CD4-positive, alpha-beta T cell treated with Interferon gamma for 1 hour (primary cell): ENCODE measurements around the gene PPP1R15A.
"Not testable (repeated sequence)": the region's sequence is repeated elsewhere in the genome, so short reads cannot be mapped to it uniquely, and the experiment has no call there.

ENCODE experiments used
- DNase-seq: peaks from one replicate; pipeline ENCODE4 v3.0.0-alpha.2; 2020

Gene PPP1R15A

DNA sequence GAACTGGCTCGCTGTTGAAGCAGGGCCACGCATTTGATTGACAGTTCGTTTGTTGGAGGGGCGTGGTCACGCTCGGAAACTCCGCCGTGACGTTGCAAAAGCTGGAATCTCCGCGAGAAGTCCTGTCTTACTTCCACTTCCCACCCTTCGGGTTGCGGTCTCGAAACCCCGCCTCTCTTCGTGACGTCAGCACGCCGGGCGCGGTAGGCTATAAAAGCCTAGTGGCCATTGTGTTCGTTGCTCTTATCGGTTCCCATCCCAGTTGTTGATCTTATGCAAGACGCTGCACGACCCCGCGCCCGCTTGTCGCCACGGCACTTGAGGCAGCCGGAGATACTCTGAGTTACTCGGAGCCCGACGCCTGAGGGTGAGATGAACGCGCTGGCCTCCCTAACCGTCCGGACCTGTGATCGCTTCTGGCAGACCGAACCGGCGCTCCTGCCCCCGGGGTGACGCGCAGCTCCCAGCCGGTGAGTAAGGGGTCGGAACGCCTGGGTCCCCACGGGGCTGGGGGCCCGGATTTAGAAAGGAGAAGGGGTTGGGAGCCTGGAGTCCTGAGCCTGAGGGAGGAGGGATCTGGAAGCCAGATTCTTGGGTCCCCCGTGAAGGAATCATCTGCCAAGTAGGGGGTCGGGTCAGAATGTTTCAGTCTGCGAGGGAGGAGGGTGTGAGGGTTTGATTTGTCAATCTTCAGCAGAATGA is at the start of gene PPP1R15A:
PPP1R15A (plus strand) TSS at position 240 of the 702 bp plus-strand sequence. CDS start 813 bp downstream, outside the sequence.
- DNase-seq: peak; percentile 98

DNA sequence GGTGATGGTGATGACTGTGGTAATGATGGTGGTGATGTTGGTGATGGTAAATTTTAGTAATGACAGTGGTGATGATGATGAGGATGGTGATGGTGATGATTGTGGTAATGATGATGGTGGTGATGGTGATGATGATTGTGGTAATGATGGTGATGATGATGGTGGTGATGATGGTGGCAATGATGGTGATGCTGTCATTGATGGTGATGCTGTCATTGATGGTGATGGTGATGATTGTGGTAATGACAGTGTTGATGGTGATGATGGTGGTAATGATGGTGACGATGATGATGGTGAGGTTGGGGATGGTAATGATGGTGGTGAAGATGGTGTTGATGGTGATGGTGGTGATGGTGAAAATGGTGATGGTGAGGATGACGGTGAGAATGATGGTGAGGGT is 49.7 kb upstream of the PPP1R15A start:
- no peak for DNase-seq

DNA sequence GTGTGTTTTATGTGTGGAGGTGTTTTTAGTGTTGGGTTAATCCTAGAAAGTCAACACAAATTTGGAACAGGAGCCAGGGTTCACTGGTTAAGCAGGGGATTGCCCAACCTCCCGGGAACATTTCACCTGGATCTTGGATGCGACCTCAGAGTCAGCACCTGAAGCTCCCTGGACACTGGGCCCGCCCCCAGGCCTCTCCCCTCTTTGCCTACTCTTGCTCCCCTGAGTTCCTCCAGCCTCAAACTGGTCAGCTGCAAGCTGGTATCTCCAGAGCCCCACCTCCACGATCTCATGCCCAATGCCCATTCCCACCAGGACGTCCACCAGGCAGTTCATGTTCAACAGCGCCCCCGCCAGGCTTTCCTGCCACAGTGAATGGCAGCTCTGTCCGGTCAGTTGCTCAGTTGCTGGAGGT is 45.6 kb upstream of the PPP1R15A start:
- no peak for DNase-seq

DNA sequence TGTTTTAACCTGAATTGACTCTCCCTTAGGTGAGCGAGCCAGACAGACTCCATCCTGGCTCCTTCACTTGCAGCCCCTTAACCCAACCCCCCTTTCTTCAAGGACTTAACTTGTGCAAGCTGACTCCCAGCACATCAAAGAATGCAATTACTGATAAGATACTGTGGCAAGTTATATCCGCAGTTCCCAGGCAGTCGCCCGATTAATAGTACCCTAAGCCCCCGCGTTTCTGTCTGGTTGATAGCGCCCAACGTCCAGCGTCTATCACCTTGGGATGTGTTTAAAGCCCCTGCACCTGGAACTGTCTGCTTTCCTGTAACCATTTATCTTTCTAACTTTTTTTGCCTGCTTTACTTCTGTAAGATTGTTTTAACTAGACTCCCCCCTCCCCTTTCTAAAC is 42.1 kb upstream of the PPP1R15A start:
- no peak for DNase-seq

DNA sequence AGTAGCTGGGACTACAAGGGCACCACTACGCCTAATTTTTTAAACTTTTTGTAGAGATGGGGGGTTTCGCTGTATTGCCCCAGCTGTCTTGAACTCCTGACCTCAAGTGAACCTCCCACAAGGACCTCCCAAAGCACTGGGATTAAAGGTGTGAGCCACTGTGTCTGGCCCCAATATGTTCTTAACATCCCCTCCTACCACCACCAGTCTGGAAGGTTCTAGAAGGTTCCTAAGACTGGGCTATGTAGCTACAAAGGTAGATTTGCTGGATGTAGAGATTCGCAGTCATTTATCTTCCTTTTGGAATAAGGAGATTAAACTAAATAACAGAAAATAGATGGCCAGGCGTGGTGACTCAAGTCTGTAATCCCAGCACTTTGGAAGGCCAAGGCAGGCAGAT is 41.3 kb upstream of the PPP1R15A start:
- DNase-seq: no peak

DNA sequence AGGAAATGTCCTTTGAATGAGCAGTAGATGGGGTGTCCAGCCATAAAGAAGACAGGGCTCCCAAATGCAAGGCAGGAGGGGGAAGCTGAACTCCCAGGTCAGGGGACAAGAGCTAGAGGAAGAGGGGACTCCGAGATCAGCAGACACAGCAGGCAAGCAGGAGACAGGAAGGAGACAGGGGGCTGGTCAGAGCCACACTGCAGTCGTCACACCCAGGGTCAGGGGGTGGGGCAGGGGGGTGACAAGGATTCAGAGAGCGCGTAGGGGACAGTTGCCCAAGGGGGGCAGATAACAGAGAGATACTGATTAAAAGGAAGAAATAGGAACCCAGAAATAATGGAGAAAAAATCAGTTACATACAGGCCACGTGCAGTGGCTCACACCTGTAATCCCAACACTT is 39.2 kb upstream of the PPP1R15A start:
- DNase-seq: no peak

DNA sequence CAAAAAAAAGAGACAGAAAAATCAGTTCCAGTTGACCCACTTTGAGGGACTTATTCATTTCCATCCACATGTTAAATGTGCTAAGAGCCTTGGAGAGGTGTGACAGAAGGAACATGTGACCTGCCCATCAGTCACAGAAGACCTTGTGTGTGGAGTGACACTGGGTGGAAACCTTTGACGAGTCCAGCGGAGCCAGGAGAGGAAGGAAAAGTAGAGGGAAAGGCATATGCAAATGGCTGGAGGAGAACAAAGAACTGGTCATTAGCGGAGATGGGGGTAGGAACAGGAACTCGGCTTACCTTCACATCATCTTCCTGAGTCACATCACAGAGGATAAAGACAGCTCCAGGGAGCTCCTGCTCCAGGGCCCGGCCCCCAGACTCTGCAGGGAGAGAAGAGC is 38.2 kb upstream of the PPP1R15A start:
- DNase-seq: no peak

DNA sequence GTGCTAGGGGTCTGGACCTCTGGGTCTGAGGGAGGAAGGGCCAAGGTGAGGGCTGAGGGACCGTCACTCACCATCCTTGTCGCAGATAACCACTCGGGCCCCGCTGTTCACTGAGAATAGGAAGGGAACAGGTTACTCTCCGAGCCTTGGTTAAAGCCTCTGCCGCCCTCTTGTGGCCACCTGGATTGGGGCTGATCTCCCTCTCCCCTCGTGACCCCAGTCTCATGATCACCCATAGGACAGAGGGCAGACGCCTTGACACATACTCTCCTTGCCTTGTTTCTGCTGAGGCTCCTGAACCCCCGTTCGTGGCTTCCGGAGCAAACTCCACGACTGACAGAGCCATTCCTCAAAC is 36.5 kb upstream of the PPP1R15A start:
- DNase-seq: peak; percentile 90

DNA sequence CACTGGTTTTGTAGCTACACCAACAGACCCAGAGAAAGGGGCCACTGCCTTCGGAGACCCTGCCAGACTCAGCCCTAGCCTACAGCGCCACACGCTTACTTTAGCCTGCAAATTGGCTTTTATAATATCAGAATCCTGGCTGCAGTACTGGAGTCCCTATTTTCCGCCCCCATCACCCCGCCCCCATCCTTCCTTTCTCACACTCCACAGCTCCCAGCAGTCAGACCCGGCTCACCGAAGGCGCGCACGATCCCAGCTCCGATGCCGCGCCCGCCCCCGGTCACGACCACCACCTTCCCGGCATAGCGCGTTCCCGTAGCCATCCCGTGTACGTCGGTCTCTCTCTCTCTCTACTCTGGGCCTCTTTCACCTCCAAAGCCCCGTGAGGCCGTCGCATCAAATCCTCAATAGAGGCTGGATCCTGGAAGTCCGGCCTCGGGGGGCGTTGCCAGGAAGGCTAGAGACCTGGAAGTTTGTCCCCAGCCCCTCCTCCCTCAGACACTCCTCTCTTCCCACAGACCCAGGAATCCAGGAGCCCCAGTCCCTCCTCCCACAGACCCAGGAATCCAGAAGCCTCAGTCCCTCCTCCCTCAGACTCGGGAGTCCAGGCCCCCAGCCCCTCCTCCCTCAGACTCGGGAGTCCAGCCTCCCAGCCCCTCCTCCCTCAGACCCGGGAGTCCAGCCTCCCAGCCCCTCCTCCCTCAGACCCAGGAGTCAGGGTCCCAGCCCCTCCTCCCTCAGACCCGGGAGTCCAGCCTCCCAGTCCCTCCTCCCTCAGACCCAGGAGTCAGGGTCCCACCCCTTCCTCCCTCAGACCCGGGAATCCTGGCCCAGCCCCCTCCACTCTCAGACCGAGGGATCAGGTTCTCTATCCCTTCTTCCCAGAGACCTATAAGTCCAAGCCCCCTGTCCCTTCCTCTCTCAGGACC is 35.9 kb upstream of the PPP1R15A start, which contains the start of gene HSD17B14:
HSD17B14 (minus strand) TSS at position 403 of the 929 bp plus-strand sequence; CDS start at position 323, 80 bp downstream.
- DNase-seq: no peak

DNA sequence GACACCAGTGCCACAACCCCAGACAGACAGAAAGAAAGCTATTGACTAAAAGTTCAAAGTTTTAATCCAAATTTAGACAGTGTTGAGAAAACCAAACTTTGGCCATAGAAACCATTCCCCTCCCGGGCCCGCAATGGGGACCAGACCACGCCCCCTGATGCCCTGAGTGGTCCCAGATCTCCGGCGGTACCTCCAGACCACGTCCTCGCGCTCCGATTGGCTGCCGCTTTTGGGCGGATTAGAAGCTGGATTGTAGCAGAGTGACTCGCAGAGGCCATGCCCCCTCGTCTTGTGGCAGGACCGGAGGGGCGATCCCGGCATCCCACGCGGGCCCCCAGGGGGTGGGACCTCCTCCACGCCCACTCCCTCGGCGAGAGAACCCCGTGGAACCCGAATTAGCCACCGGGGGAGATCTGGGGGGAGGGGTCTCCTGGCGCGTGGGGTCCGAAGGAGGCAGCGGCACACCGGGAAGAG is 35.1 kb upstream of the PPP1R15A start:
- DNase-seq: peak; percentile 88

DNA sequence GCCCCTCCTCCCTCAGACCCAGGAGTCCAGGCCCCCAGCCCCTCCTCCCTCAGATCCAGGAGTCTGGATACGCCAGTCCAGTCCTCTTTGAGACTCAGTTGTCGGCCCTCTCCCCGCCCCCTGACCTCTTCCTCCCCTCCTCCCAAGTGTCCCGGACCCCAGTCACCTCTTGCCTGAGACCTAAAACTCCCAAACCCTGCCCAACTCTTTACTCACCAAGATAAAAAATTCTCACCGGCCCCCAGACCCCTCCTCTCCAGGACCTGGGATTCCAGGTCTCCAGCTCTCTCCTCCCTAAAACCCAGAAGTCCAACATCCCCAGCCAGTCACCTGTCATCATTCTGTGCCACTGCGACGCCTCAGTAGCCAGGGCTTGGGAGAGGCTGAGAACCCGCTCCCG is 34.5 kb upstream of the PPP1R15A start:
- DNase-seq: no peak

DNA sequence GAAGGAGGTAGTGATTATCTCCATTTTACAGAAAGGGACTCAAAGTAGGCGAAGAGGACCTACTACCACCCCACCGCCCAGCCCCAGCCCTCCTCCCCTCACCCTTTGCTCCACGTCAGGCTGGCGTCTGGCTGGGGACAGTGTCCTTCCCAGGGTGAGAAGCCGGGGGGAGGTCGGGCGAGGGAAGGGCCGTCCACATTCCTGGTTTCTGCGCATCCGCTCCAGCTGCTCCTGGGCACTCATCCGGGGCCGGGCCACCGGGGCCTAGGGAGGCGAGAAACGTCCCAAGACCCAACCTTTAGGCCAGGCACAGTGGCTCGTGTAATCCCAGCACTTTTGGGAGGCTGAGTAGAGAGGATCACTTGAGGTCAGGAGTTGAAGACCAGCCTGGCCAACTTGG is 31.2 kb upstream of the PPP1R15A start:
- no peak for DNase-seq

DNA sequence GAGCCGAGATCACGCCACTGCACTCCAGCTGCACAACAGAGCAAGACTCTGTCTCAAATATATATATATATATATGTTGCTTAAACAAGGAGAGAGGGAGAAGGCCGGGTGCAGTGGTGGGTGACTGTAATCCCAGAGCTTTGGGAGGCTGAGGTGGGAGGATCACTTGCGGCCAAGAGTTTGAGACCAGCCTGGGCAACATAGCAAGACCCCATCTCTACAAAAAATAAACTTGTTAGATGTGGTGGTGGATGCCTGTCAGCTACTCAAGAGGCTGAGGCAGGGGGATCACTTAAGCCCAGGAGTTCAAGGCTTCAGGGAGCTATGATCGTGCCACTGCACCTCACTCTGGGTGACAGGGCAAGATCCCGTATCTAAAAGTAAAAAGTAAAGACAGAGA is 30.6 kb upstream of the PPP1R15A start:
- no peak for DNase-seq

DNA sequence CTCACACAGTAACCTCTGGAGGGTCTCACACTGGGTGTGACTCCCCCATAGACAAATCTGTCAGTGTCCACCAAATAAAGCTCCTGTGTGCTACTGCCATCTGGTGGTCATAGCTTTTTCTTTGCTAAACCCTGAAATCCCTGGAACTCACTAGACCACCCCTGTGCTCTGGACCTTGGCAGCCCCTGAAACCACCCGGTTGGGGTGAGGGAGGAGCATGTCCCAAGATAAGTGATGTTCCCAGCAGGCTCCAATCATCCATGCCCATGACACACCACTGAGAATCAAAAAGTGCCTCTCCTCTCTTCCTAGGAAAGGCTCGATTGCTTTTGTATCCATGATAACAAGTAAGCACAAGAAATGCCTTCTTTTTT is 29.4 kb upstream of the PPP1R15A start:
- DNase-seq: peak; percentile 30

DNA sequence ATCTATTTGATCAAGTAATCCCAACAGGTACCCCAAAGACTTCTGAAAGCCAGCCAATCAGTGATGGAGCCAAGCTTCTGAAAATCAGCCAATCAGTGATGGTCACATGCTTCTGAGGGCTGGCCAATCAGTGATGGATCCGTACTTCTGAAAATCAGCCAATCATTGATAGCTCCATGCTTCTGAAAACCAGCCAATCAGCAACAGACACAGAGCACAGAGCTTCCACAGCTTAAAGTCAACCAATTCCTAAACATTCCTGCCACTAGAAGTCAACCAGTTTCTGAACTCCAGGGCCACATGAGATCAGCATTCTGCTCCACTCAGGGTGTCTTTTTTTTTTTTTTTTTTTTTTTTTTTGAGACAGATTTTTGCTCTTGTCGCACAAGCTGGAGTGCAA is 27.7 kb upstream of the PPP1R15A start:
- no peak for DNase-seq

DNA sequence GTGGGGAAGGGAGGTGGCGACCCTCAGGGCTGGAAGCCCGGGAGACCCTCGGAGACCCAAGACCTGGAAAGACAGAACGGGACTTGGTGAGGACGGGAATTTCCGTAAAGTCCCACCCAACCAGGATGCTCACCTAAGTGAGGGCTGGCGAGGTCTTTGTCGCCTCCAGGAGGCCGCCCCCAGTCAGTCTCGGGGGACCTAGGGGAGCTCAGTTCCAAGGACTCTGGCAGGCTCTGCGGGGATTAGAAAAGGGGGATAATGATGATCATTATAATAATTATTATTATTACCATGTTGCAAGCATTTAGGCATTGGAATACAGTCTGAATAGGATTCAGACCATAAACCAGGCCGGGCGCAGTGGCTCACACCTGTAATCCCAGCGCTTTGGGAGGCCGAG is 26.8 kb upstream of the PPP1R15A start:
- no peak for DNase-seq

DNA sequence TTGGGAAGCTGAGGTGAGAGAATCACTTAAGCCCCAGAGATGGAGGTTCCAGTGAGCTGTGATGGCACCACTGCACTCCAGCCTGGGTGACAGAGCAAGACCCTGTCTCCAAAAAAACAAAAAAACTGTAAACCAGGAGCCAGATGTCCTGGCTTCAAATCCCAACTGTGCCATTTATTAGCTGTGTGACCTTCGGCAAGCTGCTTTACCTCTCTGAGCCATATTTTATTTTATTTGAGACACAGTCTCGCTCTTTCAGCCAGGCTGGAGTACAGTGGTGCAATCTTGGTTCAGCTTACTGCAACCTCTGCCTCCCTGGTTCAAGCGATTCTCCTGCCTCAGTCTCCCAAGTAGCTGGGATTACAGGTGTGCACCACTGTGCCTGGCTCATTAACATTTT is 25.6 kb upstream of the PPP1R15A start:
- DNase-seq: not testable (repeated sequence)

DNA sequence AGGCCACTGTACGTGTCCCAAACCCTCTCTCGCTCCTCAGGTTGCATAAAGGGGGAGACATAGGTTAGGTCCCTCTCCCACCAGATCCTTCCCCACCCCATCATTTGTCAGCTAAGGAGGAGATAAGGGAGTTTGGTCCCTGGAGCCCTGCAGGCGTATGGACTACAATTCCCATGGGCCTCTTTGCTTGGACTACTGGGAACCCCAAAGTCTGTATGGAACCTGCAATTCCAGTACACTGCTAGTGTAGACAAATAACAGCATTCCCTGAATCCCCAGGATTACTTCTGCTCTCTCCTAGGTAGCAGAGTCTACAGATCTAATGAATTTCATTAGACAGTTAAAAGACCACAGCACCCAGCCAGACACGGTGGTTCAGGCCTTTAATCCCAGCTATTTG is 19.9 kb upstream of the PPP1R15A start:
- DNase-seq: no peak

DNA sequence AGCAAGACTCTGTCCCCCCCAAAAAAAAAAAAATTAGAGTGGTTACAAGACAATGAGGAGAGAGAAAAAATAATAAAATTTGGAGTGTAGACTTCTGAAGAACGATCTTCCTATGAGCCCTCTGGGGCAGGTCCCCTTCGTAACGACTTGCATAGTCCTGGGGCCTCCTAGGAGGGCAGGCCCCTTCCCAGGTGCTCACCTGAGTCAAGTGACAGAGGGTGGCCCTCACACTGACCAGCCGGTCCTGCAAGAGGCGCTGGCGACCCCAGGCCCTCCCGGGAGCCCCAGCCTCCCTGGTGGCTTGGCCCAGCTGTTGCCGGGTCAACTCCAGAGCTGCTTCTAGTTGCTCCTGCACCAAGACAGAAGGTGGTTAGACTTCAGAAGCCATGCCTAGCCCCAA is 18.7 kb upstream of the PPP1R15A start:
- no peak for DNase-seq

DNA sequence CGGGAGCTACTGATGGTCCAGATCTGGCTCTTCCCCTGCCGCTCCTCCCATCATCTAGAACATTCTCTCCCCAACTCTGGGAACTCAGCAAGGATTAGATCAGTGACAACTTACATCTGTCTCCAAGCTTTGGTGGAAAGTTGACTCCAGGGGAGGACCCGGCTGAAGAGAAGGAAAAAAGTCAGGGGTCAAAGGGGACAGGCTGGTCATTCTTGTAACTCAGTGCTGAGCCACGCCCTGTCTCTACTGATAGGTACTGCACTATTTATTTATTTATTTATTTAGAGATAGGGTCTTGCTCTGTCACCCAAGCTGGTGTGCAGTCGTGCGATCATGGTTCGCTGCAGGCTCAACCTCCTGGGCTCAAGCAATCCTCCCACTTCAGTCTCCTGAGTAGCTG is 18.1 kb upstream of the PPP1R15A start:
- DNase-seq: no peak

DNA sequence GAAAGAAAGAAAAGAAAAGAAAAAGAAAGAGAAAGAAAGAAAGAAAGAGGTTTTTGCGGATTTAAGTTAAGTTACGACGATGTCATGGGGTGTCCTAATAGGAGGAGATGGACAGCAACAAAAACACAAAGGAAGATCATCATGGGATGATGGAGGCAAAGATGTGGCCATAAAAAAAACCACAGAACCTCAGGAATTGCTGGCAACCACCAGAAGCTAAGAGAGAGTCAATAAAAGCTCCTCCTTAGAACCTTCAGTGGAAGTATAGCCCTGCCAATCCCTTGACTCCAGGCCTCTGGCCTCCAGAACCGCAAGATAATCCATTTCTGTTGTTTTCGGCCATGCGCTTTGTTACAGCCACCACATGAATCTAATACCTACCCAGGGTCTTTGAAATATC is 15.3 kb upstream of the PPP1R15A start:
- DNase-seq: no peak

DNA sequence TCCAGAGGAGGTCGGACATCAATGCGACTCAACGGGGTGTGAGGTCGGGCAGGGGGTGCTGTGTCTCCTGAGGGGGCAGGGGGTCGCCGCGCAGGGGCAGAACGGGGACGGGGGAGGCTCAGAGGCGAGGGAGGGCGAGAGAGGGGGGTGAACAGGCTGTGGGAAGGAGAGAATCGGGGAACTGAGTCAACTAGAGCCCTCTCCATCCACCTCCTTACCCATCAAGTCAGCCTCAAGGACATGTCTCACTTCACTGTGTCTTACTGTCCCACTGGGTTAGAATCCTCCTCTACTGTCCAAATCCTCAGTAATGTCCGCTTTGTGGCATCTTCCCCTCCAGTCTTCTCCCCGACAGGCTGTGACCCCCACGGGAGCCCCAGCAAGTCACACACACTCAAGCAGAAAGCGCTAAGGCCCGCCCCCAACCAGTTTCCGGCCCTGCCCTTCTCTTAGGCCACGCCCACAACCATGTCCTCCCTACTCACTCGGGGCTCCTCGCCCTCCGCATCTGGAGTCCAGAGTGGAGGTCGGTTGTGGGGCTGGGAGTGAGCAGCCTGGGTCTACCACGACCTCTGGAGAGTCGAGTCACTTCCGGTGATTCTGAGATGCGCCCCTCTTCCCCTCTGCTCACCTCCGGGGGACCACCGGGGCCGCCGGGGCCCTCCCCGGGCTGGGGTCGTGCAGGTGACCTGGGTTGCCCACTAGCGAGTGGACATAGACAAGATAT is 13.1 kb upstream of the PPP1R15A start:
- DNase-seq: peak; percentile 86
